SW 1271 (cell line): ENCODE data around the gene SAV1.
"Not testable (repeated sequence)": the region's sequence is repeated elsewhere in the genome, so short reads cannot be mapped to it uniquely, and the experiment has no call there.

ENCODE experiments used
- DNase-seq, 2 experiments: peaks; one replicate each; lab custom pipeline; 2025; lab: John Stamatoyannopoulos, UW

SAV1 gene

GRCh38 chr14:50665300-50665699 is 2.8 kb downstream of the SAV1 start:
- not testable (repeated sequence) for DNase-seq

- not testable (repeated sequence) for DNase-seq
Measured at GRCh38 chr14:50664579-50664978, 3.5 kb downstream of the SAV1 start.

DNA sequence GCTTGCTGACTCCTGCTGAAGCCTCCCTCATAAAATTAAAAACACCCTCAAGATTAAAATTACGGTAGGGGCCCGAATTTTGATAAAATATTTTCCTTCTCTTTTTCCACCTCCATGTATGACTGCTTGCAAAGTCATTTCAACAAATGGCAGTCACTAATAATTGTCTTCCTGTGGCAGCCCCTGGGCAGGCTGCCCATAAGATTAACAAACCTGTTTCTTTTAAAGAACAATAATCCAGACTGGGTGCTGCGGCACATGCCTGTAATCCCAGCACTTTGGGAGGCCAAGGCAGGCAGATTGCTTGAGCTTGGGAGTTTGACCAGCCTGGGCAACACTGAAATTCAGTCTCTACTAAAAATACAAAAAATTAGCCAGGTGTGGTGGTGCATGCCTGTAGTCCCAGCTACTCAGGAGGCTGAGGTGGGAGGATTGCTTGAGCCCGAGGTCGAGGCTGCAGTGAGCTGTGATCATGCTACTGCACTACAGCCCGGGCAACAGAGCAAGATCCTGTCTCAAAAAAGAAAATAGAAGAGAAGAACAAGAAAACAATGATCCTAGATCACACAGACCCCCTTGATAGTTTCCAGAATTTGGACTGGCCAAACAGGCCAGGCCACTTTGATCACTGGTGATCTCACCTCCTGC is 8.7 kb downstream of the SAV1 start:
- no peak for DNase-seq

GRCh38 chr14:50658203-50658602 is 9.9 kb downstream of the SAV1 start:
- no peak for DNase-seq

DNA sequence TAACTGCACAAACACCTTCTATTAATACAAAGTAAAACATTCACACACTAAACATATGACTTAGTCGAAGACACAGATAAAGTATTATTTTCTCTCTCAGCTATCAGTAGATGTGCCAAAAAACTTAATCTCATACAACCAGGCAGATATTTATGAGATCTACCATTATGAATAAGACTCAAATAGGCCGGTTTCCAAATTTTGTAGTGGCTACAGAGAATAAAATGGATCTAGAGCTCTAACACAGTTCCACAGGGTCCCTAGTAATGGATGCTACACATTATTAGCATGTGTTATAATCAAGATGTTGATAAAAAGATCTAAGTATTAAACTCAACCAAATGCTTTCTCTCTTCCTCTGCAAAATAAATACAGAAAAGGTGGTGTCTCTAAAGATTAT is 10.4 kb downstream of the SAV1 start:
- no peak for DNase-seq

DNA sequence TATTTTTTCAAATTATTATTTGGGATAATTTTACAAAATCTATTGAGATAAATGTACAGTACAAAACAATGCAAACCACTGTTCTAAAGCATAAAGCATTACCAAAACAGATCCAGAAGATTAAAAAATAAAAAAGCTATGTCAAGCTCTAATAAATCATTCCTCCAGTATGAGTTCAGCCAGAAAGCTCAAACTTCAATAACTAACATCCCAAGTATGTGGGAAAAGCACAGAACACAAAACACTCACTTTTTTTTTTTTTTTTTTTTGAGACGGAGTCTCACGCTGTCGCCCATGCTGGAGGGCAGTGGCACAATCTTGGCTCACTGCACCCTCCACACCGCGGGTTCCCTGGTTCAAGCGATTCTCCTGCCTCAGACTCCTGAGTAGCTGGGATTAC is 11.3 kb downstream of the SAV1 start:
- no peak for DNase-seq

DNA sequence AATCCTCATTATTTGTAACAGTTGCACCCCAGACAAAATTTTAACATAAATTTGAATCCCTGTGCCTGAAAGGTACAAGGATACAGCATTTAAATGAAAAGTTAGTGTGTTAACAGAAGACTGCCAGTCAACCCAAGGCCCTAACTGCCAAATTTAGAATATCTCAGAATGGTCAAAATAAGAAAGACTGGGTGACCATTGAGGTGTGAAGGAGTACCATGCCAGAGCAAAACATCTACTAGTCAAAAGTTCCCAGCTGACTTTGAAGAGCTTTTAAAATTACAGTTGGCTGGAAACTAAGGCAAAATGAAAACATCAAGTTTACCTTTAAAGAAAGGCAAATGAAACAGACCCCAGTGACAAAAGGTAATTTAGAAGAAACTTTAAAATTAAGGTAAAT is 18.4 kb downstream of the SAV1 start:
- no peak for DNase-seq

- no peak for DNase-seq
Measured at GRCh38 chr14:50647753-50648152, 20.4 kb downstream of the SAV1 start.

DNA sequence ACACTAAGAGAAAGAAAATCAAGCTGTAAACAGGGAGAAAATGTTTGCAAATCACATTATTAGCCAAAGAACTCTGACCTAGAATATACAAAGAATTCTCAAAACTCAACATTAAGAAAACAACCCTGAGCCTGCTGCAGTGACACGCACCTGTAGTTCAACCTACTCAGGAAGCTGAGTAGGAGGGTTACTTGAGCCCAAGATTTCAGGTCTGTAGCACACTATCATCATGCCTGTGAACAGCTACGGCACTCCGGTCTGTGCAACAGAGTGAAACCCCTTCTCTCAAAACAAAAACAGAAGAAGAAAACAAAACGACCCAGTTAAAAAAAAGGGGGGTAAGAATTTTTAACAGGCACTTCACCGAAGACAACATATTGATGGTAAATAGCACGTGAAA is 20.8 kb downstream of the SAV1 start:
- no peak for DNase-seq

DNA sequence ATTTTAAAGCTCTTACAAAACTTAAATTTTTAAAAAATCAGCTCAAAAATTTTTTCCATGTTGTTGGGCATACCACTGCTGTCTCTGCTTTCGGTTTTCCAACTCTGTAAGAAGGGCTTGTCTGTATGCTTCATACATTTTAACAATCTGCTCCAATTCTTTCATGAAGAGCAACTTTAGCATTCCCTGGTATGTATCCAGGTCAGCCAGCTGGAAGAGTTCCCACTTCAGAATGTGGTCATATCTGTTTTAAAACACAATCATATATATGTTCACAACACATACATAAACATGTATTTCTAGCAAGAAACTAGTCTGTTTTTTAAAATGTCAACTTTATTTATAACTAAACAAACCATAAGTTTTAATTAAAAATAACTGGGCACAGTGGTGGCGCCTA is 33.0 kb downstream of the SAV1 start:
- DNase-seq: no peak

DNA sequence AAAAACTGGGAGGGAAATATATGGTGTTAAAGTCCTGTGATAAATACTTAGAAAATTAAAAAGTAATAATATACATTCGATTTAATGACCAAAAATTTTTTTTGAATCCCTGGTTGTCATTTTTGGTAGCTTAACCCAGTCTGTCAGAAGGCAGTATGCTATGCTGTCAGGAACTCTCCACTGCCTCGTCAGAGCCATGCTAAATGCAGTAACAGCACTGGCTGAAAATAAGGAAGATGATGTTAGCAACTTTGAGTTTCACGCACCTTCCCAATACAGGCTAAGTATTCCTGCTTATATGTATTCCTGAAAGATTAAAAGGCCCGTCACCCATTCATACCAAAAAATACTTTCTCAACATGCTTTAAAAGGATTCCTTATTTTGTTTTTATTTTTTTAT is 34.2 kb downstream of the SAV1 start:
- no peak for DNase-seq

GRCh38 chr14:50631408-50631821 is 36.7 kb downstream of the SAV1 start:
- DNase-seq: no peak

GRCh38 chr14:50624947-50625346 is 43.2 kb downstream of the SAV1 start:
- not testable (repeated sequence) for DNase-seq

GRCh38 chr14:50624447-50624846 is 43.7 kb downstream of the SAV1 start:
- DNase-seq: no peak

DNA sequence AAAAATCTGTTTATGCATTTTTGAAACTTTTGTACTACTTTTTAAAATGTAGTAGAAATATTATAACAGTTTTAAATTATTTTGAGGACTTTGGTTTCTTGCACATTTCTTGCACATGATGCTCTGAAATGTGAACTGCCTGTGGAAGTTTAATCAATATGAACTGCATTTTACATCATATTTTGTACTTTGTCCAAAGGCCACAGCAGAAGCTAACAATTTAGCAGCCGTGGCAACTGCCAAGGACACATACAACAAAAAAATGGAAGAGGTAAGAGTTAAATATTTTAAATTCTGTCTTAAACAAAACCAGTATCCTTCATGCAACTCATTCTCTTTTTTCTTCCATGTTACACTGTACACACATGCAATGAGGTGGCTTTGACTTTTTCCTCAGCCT is 45.1 kb downstream of the SAV1 start:
- no peak for DNase-seq

DNA sequence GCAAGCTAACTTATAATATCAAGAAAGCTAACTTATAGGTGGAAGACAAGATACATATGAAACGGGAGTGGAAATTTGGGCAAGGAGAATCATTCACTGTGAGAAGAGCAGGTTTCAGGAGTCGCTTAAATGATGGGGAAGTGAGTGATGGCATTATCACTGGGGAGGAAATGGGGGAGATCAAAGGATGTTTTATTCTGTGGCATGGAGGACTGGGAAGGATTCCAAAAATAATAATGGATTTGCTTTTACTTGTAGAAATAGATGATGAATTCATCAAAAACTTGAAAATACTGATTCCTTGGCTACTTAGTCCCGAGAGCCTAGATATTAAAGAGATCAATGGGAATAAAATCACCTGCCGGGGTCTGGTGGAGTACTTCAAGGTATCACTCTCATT is 47.8 kb downstream of the SAV1 start:
- no peak for DNase-seq

DNA sequence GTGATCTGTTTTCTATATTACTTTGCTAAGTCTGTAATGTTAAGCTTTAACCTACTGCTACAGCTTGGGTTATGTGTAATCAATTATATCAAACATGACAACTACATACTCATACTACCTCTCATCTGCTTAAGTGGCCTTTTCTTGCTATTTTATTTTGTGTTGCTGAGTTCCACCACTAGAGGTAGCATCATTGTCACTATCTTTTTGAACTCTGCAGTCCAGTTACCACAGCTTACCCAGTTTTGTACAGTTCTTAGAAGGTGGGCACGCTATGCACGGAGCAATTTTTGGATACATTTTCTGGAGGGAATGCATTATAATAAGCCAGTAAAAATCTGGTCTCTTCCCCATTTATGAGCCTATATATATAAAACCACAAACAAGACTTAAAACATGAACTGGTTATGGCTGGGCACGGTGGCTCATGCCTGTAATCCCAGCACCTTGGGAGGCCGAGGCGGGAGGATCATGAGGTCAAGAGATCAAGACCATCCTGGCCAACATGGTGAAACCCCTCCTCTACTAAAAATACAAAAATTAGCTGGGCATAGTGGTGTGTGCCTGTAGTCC is 48.5 kb downstream of the SAV1 start:
- DNase-seq: peak in 1 of 2 experiments; percentile 54

GRCh38 chr14:50616275-50616674 is 51.8 kb downstream of the SAV1 start:
- no peak for DNase-seq

DNA sequence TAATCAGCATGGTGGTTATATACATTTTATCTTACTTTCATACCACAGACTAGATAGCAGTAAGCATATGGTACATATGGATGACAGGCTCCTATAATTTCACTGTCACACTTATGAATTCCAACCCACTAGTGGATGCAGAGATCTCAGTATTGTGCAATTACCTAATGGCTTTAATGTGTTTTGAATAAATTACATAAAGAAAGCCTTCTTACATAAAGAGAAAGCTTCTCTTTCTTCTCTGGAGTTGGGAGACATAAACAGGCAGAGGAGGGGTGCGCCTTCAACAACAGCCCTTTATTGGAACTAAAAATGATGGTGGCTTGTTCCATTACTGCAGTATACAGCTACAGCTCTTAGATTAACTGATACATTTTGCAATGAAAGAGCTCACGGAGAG is 52.6 kb downstream of the SAV1 start:
- DNase-seq: no peak

- no peak for DNase-seq
Measured at GRCh38 chr14:50615056-50615455, 53.0 kb downstream of the SAV1 start.

DNA sequence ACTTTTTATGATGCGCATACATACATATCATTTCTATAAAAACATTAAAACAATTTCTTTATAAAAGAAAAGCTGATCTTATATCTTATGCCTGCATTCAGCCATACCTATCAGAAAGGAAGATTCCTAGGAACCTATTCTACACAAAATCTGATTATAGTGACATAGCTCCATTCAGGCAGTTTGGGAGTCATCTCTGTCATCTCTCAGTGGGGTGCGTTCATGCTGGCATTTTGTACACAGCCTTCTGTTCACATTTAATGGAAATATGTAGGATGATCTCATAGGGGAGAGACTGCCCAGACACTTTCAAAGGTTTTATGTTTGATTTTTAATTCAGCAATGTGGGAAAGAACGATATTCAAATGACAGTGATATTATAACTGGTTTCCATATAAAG is 55.3 kb downstream of the SAV1 start:
- no peak for DNase-seq

DNA sequence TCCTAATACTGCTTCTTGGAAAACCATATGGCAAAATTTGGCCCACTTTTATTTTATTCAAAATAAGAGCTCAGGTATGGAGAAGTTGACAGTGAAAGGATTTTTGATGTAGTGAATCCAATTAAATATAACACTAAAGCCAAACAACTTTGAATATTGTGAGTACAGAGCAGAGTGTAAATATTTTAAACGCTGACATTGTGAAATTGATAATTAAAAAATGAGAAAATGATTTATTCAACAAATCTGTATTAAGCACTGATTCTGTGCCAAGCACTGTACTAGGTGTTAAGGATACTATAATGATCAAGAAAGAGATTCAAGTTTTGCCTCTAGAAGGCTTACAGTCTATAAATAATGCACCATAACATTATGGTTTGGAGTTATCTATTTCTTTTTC is 57.6 kb downstream of the SAV1 start:
- DNase-seq: no peak

DNA sequence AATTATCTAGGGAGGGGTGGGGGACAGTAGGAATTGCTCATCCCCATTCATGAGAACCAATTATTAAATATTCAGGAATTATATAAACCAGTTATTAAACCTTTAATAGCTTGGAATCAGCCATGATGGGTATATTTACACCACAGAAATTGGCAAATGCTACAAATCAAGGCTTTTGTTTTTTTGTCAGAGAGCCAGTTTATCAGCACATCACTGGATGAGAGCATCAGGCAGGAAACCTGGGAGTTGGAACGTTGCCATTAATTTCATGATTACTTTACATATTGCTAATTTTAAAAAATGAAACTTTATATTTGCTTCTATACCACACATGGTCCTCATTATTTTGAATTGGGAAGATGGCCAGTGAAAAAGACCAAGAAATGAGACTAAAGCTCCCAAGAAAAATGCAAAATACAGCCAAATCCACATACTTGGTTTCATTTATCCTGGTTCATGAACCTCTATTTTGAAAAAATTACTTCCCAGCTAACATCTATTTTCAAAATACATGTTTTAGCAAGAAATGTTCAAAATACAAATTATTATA is 59.7 kb downstream of the SAV1 start:
- no peak for DNase-seq

DNA sequence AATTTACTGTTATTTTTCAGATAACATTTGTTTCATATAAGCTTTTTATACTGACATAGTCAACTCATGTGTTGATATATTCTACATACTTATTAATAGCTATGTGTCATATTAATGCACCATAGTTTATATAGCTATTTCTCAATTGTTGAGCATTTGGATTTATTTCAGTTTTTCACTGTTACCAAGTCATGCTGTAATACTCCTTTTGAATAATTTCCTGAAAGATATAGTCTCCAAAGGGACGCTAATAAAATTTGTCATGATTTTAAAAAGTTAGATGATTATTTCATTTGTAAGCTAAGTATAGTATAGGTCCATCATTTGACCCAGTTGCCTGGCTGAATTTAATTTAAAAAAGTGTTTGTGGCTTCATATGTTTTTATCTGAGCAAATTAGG is 60.3 kb downstream of the SAV1 start:
- no peak for DNase-seq
